Endothelial cell of umbilical vein (primary cell): ENCODE measurements around the gene ATP5F1B.

ENCODE experiments used
- CTCF ChIP-seq, 2 donors: IDR thresholded peaks; 1 replicate in 1 of 2; 2 replicates in 1 of 2; pipeline ENCODE4 v1.5.1; 2011; ENCODE audit warnings: low read length in 2 of 2, mild to moderate bottlenecking in 2 of 2, moderate library complexity in 2 of 2, control low read depth in 1 of 2, inconsistent platforms in 1 of 2, low read depth in 1 of 2; ENCODE audit not compliant: insufficient read depth in 1 of 2; ENCODE audit errors: extremely low read depth in 1 of 2
- EZH2 ChIP-seq: IDR thresholded peaks from 2 replicates; pipeline ENCODE4 v1.6.1; 2012; ENCODE audit warnings: borderline replicate concordance, low read depth, mild to moderate bottlenecking, moderate library complexity, low read length, inconsistent platforms; ENCODE audit not compliant: severe bottlenecking
- GATA2 ChIP-seq: IDR thresholded peaks from 2 replicates; pipeline ENCODE4 v1.7.0; 2011; ENCODE audit warnings: low read depth, mild to moderate bottlenecking, moderate library complexity, mixed read lengths, low read length; ENCODE audit not compliant: insufficient read length, insufficient read depth
- JUN ChIP-seq: IDR thresholded peaks from 2 replicates; pipeline ENCODE4 v1.6.1; 2011; ENCODE audit warnings: borderline replicate concordance, low read depth; ENCODE audit not compliant: insufficient read length, insufficient read depth
- POLR2A ChIP-seq: IDR thresholded peaks from 2 replicates; pipeline ENCODE4 v1.6.1; 2012; ENCODE audit warnings: low read depth, mild to moderate bottlenecking, control low read depth, low read length
- POLR2AphosphoS5 ChIP-seq: IDR thresholded peaks from 2 replicates; pipeline ENCODE4 v1.6.1; 2012; ENCODE audit warnings: low read depth, mild to moderate bottlenecking, control low read depth, low read length, moderate library complexity; ENCODE audit not compliant: insufficient read depth

GRCh38 chr12:56626701-56627100 lies 19.1 kb downstream of the ATP5F1B start:
- no peak for TF ChIP-seq POLR2AphosphoS5
- no peak for TF ChIP-seq CTCF (IDR thresholded peaks at IDR 0.05; ENCODE audit: extremely low read depth in 1 of 2, insufficient read depth in 1 of 2, low read depth in 1 of 2, low read length in 2 of 2)
- TF ChIP-seq POLR2A, result no peak
- no peak for TF ChIP-seq GATA2
- TF ChIP-seq JUN, result no peak
- TF ChIP-seq EZH2, result no peak
